HG03045 (cell line): ENCODE results near the gene PAQR6.

Experiments
- ATAC-seq: cut with Tn5 transposase; IDR thresholded peaks from one replicate; pipeline ENCODE4 v1.9.1; 2021; ENCODE audit warnings: mild to moderate bottlenecking, moderate library complexity; ENCODE audit not compliant: unreplicated experiment

PAQR6 gene

DNA sequence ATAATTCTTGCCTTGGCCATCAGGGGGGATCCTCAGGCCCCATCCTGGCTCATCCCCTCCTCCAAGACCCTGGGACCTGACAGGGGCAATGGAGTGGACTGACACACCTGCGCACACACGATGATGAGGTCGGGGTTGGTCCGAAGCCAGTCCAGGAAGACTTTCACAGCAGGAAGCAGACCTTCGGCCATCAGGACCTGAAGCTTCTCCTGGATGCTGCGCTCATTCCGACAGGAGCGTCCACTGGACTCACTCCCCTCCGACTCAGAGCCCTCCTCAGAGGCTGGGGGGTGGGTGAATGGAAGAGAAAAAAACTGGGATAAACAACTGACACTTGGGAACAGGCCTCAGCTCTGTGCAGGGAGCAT lies 15.4 kb upstream of the PAQR6 start:
- no peak for ATAC-seq

- ATAC-seq = no peak
Measured at GRCh38 chr1:156262461-156263287, 14.8 kb upstream of the PAQR6 start.

- ATAC-seq = no peak
Measured at GRCh38 chr1:156260896-156261295, 13.0 kb upstream of the PAQR6 start.

DNA sequence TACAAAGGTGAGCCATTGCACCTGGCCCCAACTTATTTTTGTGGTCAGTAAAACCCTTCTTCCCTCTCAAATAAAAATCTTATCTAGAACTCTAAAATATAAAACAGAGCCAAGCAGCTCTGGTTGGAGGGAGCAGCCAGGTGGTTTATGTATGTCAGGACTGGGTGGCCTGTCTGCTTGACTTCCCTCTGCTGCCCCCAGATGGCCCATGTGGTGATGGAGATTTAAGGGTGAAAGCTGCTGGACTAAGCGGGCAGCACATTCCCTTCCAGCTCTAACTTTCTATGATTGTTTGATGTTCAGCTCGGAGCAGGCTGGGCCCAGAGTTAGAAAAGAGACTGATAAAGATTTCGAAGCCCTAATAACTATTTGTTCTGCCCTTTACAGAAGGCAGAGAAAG lies 11.9 kb upstream of the PAQR6 start:
- ATAC-seq = no peak

DNA sequence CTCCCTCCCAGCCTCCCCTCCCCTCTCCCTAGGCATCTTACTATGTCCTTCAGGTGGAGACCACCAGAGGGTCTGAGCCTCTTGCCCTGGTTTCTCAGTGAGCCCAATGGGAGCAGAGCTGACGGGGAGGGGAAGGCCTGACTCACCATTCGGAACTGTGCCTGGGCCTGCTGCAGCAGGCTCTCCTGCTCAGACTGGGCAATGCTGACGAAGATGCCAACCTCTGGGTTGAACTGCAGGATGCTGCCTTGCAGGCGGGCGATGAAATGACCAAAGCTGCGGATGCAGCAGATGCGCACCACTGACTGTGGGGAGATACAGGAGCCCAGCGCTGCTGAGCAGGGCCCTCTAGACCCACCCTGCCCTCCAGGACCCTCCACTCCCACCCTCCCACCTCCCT lies 11.0 kb upstream of the PAQR6 start:
- ATAC-seq = no peak

DNA sequence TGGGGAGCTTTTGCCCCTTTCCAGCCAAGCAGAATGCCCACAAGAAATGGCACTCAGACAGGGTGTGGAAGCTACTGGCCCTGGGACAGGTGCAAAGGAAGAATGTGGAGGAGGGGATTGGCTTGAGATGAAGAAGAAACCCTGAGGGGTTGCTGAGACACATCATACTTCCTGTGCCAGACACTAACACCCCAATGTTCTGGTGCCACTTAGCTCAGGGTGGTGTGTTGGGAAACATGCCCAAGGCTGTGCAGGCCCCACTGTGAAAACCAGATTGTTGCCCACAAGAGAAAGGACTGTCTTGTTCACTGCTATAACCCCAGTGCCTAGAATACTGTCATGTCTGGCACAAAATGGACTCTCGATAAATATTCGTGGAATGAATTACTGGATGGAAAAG lies 9.9 kb upstream of the PAQR6 start:
- ATAC-seq = no peak

DNA sequence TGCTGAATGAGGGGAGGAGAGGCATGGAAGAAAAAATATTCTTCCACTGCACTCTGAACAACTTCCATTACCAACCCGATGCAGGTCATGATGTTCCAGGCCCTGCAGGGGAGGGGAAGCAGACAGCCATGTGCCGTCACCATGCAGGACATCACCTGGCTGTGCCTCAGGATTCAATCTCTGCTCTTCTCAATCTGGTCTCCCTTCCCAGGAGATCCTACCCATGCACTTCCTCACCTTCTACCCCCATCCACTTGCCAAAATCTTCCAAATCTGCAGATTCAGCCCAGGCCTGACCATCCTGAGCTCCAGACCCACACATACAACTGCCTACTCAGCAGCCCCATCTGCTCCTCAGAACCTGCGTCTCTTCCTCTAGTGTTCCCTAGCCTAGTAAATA lies 5.8 kb upstream of the PAQR6 start:
- no peak for ATAC-seq

- no peak for ATAC-seq
Measured at GRCh38 chr1:156251527-156251926, 3.7 kb upstream of the PAQR6 start.

DNA sequence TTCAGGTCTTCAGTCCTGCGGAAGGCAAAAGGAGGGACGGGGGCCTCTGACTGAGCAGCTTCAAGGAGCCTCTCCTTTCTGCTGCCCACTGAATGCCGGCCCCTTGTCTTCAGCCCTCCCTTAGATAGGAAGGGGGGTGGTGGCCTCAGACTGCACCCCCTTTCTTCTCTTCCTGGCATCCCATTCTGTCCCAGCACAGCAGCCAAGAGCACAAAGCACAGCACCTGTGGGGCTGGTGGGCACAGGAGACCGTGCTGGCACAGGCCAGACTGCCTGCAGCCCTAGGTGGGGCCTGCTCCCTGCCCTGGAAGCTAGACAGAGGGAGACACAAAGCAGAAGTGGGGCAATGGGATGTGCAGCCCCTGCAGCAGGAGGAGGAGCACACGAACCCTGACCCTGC lies 1.7 kb upstream of the PAQR6 start:
- no peak for ATAC-seq

GRCh38 chr1:156248323-156248683 lies 447 bp upstream of the PAQR6 start:
- no peak for ATAC-seq

DNA sequence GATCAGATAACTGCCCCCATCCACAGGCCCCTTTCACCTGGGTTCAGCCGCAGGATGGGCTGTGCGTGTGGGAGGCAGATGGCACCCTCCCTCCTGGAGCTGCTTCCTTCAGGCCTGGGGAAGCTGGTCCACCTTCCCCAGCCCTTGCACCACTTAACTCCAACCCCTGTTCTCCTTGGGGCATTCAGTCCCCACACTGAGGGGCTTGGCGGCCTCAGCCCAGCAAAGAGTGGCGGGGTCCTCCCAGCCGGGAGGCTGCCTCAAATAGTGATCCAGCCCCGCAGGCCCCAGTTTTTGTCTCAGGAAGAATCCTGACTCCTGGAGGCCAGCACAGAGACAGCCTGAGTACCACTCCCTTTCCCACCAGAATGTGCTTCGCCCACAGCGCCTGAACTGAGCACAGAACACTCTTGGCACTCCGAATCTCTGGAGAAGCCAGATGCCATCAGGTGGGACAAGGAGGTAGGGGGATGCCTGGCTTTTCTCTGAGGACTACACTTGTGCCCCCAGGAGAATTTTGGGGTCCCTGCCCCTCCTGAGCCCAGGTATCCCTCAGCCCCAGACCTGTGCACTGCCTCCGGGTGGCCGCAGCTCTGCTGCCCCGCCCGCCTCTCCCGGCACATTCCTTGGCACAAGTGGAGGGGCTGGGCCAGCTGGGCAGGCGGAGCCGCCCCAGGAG lies 936 bp downstream of the PAQR6 start:
- ATAC-seq = no peak

GRCh38 chr1:156246241-156246780 lies 1.5 kb downstream of the PAQR6 start:
- no peak for ATAC-seq

DNA sequence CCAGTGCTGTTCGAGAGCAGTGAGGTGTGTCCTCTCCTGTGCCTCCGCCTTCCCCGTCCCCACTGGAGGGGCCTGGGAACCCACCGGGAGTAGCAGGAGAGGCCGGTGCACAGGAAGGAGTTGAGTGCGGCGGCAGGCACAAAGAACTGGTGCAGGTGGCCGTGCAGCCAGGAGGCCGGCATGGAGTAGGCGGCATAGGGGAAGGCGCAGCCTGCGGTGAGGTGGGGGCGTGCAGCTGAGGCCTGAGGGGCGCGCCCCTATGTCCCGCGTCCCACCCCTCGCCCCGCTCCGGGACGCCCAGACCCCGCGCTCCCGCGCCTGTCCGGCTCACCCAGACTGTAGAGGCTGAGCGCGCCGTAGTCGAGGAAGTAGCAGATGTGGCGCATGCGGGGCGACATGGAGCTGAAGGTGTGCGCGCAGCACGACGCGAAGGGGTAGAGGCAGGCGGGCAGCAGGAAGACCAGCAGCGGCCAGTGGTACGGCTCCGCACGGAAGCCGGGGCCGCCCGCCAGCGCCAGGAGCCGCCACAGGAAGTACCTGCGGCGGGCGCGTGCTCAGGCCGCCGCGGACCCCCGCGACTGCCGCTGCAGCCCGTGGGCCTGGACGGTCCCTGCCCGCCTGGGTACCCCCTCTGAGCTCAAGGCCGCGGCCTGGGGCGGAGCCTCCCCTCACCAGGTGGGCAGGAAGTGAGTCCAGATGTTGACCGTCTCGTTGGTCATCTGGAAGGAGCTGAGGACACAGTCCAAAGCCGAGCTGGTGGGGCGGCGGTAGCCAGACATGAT lies 2.2 kb downstream of the PAQR6 start:
- no peak for ATAC-seq

GRCh38 chr1:156244712-156245111 lies 3.1 kb downstream of the PAQR6 start:
- no peak for ATAC-seq

DNA sequence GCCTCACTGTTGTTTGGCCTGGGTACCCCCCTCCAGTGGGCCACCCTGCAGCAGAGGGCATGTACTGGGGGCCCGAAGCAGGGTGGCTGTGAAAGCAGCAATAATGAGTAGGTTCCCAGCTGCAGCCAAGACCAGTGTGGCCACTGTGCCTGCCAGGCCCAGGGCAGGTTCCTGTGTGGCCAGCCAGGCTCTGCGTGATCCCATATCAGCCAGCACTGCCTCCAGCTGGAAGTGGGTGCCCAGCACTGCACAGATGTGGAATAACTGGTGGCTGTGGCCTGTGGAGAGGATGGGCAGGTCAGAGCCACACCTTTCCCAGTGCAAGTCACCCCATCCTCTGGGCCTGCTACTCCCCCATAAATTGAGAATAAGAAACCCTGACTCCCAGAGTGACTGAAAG lies 3.7 kb downstream of the PAQR6 start:
- no peak for ATAC-seq

- no peak for ATAC-seq
Measured at GRCh38 chr1:156242738-156243137, 5.1 kb downstream of the PAQR6 start.

- no peak for ATAC-seq
Measured at GRCh38 chr1:156241926-156242325, 5.9 kb downstream of the PAQR6 start, which contains the start of gene BGLAP. Gene BGLAP (plus strand): TSS chr1:156242184. CDS start chr1:156242232, 48 bp downstream.

GRCh38 chr1:156241311-156241811 lies 6.5 kb downstream of the PAQR6 start:
- ATAC-seq = no peak

DNA sequence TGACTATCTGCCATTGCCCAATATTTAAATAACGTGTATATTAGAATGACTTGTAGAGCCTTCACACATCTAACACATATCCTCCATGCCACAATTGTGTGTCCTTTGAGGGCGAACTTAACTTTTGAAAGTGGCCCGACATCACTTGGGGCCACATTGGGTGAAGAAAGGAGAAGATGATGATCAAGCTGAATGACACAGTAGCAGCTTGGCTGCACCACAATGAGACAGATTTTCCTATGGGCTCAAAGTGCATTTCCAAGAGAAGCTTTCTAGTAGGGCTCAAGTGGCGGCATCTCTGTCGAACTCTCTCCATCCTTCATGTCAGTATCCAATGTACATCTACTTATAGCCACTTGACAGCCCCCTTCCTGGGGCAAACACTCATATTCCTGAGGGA lies 9.6 kb downstream of the PAQR6 start:
- ATAC-seq = no peak

DNA sequence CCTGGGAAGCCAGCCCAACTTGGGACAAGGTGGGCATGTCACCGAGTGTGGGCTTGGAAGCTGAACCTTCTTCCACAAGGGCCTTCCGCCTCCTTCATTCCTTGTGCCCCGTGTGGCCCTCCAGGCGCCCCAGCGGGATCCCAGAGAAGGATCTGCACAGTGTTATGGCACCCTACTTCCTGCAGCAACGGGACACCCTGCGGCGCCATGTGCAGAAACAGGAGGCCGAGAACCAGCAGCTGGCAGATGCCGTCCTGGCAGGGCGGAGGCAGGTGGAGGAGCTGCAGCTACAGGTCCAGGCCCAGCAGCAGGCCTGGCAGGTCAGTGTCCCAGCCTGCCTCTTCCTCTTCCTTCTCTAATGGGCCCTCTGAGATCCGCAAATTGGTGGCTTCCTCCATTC lies 11.7 kb downstream of the PAQR6 start:
- no peak for ATAC-seq

DNA sequence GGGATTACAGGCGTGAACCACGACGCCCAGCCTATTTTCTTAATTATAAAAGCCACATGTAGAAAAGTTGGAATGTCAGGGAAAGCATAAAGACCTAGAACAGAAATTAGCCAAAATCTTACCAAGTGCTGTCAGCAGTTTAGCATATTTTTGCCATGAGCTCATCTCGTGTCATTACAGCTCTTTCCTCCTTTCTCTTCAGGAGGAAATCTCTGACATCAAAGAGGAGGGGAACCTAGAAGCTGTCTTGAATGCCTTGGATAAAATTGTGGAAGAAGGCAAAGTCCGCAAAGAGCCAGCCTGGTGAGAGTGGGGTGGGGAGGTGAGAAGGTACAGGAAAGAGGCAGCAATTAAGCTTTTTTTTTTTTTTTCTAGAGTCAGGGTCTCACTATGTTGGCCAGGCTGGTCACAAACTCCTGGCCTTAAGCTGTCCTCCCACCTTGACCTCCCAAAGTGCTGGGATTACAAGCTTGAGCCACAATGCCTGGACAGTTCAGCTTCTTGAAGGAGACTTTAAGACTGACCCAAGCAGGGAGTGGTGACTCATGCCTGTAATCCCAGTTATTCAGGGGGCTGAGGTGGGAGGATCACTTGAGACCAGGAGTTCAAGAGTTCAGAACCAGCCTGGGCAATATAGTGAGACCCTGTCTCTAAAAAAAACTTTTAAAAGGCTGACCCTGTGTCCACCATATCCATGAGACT lies 14.3 kb downstream of the PAQR6 start:
- no peak for ATAC-seq
